Femur (tissue), 1 donor: Measurements from ENCODE around the gene IP6K1.
A peak's percentile ranks its signal among the peaks of the same experiment; 100 is the strongest.
"Not testable (repeated sequence)": the region's sequence is repeated elsewhere in the genome, so short reads cannot be mapped to it uniquely, and the experiment has no call there.

ENCODE experiments used
- DNase-seq: peaks from one replicate; pipeline ENCODE4 v3.0.0-alpha.2; 2017

The IP6K1 gene

GRCh38 chr3:49786357-49787181 lies at the start of gene IP6K1:
Gene IP6K1, minus strand, starts transcription at chr3:49786542. Its CDS starts 38,502 bp downstream, at chr3:49748040.
- peak; percentile 100 for DNase-seq

GRCh38 chr3:49831341-49831740 lies 45.0 kb upstream of the IP6K1 start:
- DNase-seq = no peak

- no peak for DNase-seq
Observed at GRCh38 chr3:49826016-49826415, 39.7 kb upstream of the IP6K1 start.

DNA sequence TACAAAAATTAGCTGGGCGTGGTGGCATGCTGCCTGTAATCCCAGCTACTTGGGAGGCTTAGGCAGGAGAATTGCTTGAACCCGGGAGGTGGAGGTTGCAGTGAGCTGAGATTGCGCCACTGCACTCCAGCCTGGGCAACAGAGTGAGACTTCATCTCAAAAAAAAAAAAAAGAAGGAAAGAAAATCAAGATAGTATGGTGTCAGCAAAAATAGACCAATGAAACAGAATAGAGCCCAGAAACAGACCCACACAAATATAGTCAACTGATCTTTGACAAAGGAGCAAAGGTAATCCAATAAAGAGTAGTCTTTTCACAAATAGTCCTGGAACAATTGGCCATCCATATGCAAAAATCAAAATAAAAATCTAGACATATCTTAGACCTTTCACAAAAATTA lies 36.8 kb upstream of the IP6K1 start:
- DNase-seq = not testable (repeated sequence)

DNA sequence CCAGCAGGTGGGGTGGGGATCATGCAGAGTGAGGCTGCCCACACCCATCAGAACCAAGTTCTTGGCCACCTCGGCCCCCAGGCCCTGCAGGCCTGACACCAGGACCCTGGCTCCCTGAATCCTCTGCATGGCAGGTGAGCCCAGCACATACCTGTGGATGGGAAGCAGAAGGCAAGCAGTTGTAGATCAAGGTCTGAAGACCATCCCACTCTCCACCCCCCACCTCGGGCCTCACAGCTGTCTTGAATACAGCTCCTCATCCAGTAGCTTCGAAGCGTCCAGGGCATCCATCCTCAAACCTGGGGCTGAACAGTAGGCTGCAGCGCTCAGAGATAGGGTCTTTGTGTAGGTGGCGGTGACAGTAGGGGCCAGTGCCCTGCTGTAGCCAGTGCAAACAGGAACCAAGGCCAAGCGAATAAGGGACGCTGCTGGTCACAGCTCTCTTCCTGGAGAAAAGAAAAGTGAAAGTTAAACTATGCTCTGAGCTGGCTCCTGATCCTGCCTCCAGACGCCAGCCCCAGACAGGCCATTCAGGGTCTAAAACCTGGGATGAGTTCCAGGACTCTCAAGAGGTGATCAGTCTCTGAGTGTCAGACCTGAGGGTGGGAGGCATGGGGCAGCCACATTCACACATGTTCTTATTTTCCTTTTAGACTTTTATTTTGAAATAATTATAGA lies 27.3 kb upstream of the IP6K1 start, which contains the start of gene UBA7:
UBA7 (minus strand) TSS at position 457 of the 678 bp plus-strand sequence; CDS start at position 291, 166 bp downstream.
- peak; percentile 77 for DNase-seq

DNA sequence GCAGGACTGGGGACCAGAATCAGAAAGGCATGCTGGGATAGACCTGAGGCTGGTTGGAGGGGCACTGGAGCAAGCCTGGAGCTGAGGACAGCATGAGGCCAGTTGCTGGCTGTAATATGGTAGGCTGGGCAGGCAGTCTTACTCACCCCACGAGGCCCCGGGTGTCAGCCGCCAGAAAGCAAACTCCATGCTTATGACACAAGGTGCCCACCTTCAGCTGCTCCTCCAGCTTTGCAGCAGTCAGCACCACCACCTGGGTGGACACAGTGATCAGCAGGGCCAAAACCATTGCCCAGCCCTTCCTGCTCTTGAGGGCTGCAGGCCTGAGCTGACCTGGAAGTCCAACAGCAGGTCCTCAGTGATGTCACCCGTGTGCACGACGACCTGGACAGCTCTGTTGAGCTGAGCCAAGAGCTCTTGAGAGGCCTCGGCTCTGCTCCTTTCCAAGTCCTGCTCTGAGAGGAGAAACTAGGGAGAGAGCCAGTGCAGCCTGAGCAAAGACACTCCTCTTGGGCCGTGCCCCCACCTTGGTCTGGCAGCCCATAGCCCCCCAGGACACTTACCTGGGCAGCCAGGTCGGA lies 26.7 kb upstream of the IP6K1 start:
- DNase-seq = no peak

DNA sequence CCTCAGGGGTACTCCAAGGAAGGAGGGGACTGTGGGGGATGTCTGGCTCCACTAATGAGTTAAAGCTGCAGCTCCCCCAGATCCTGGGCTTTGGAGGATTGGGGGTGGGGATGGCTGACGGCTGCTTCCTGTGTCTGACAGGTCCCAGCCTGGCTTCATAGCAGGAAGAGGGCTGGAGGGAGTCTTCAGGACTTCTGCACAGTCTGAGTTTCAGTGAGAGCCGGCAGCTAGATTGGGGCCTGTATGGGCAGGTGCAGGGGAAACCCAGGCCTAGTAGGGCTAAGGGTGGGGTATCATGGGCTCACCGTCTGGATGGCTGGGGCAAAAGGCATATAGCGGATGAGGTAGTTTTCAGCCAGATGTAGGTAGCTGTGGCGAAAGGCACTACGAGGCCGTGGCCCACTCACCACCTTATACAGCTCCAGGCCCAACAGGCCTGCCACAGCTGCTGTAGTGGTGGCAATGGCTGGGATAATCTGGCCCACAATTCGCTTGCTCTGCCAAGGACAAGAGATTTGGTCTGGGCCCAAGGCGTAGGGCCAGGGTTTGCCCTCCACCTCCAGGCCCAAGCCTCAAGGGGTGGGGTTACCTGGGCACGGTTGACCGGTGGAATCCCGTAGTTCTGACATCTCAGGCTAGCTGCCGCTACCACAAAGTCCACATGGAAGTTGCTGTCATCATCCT lies 21.2 kb upstream of the IP6K1 start:
- no peak for DNase-seq

GRCh38 chr3:49806850-49807249 lies 20.5 kb upstream of the IP6K1 start:
- DNase-seq = no peak

DNA sequence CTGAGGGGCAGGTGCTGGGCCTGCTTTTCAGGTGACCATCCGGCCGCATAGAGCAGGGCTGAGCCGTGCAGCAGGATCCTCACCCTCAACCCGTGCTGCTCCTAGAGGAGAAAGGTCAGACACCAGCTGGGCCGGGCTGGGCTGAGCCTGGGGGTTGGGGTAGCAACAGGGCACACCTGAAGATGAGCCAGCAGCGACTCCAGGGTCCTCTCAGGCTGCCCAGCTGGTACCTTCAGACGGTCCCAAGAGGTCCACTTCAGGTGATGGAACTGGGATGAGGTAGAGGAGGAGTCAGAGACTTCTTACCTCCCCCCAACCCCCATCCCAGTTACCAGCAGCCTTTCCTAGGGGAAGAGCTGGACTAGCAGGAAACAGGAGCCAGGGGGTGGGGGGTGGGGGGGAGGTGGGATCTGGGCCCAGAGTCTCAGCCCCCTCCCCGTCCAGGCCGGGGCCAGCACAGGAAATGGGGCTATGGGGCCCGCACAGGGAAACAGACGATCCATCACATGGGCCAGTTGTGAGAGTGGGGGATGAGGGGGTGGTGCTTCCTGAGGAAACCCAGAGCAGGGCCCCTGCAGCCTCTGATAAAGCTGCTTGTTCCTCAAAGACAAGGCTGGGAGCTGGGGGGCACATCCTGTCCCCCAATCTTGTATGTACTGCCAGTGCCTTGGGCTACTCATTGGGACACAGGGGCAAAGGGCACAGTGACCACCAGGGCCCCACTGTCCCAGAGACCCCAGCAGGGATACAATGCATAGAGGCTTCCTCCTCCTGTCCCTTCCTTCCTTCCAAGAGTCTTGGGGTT lies 19.8 kb upstream of the IP6K1 start:
- peak; percentile 93 for DNase-seq

GRCh38 chr3:49805367-49805782 lies 19.0 kb upstream of the IP6K1 start:
- DNase-seq = peak; percentile 94

- peak; percentile 37 for DNase-seq
Observed at GRCh38 chr3:49804141-49805041, 18.0 kb upstream of the IP6K1 start.

- peak; percentile 80 for DNase-seq
Observed at GRCh38 chr3:49803465-49804140, 17.3 kb upstream of the IP6K1 start.

DNA sequence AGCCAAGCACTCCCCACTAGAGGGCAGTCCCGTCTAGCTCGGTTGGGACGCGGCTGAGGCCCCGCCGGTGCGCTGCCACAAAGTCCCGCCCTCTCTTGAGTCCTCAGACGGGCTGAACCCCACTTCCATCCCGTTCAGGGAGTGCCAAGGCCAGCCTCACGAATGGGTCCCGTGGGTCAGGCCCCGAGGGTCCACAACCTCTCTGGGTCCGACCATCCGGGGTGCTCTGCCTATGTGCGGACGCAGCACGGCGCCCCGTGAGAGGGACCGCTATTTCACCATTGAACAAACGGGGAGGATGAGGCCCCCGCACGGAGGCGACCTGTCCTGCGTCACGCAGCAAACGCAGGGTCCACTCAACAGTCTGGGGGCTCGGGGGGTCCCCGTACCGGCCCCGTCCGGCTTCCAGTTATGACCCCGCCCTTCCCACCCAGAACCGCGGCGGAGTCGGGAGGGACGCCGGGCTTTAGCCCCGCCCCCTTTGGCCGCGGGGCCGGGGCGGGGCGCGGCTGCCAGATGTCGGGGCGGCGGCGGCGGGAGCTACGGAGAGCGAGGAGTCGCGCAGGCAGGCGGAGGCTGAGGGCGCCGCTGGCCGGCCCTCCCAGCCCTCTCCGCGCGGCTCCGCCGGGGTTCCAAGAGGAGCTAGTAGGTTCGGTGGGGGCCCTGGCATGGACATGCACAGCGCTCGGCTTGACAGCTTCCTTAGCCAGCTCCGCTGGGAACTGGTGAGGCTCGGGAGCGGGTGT lies 16.6 kb upstream of the IP6K1 start, which contains the start of gene INKA1:
INKA1 (plus strand) TSS at position 543 of the 746 bp plus-strand sequence; CDS start at position 675, 132 bp downstream.
- DNase-seq = peak; percentile 93

DNA sequence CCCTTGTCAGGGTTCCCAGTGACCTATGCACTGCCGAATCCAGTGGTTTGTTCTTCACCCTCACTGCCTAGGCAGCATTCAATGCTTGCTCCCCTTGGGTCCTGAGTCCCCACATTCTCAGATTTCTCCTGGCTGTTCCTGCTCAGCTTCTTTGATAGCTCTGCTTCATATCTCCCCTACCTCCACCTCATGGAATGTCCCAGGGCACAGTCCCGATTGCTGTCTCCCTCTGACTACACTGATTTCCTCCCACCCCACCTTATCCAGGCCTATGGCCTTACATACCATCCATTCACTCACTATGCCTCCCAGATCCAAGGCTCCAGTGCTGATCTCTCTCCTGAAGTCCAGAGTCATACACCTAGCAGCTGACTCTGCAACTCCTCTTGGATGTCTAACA lies 14.8 kb upstream of the IP6K1 start:
- no peak for DNase-seq

- DNase-seq = no peak
Observed at GRCh38 chr3:49799761-49800160, 13.4 kb upstream of the IP6K1 start, which contains the start of gene CDHR4. Gene CDHR4, minus strand, starts transcription at chr3:49799873. Its CDS starts 61 bp downstream, at chr3:49799812.

DNA sequence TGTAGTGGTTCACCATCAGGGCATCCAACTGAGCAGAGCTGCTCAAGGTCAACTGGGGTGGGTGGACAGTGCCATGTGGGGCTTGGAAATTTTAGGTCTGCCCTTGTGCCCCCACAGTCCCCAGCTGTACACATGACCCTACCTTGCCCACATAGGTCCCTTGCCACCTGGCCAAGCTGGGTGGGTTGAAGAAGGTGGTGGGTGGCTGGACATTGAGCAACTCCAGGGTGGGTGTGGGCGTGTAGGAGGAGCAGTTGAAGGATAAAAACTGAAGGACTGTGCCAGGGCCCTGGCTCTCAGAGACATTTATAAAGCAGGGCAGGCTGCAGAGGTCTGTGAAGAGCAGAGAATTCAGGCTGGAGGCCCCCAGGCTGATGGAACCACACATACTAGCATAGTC lies 12.8 kb upstream of the IP6K1 start:
- no peak for DNase-seq

DNA sequence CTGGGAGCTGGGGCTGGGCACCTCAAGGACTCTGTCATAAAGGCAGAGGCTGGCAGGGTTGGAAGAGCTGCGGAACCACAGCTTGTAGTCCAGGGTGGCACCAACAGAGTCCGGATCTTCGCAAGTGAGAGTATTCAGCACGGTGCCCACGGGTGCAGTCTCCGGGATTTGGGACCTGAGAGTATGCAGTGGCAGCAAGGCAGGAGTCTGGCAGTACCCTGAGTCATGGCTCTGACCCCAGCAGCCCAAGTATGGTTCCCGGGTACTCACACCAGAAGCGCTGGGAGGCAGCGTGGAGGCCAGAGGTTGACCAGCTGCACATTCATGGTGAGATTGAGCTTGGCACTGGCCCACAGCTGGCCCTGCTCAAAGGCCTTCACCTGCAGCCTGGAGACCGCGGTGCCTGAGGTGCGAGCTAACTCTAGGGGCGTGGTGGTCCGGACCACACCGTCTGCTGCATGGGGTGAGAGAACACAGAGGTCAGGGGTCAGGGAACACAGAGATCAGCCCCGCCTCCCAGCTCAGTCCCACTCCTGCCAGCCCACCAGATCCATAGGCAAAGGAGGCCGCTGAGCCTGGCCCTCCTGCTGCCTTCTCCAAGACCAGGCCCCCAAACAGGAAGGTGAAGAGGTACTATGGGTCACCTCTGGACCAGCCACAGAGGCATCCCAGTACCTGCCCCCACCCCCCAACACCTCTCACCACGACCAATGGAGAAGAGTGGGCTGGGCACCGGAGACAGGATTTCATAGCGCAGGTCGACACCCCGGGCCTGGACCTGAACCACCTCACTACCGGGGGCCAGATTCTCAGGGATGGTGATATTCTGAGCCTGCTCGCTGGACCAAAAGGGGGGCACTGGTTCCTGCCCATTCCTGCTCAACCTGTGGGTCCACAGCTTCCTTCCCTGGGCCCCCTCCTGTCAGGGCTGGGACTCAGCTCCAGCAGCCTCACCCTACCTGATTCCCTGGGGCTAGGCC lies 8.9 kb upstream of the IP6K1 start:
- DNase-seq = no peak

- DNase-seq = no peak
Observed at GRCh38 chr3:49794431-49794830, 8.1 kb upstream of the IP6K1 start.
